HEK293 (cell line): ENCODE results near the gene EXD3.

ENCODE experiments used
- FEZF1 ChIP-seq: fragments of 450-650 bp; formaldehyde crosslinking; IDR thresholded peaks from 2 replicates; pipeline ENCODE4 v1.5.1; 2016; ENCODE audit warnings: missing biosample characterization, missing genetic modification characterization
- GLIS2 ChIP-seq: fragments of 450-650 bp; formaldehyde crosslinking; IDR thresholded peaks from 2 replicates; pipeline ENCODE4 v1.5.1; 2016; ENCODE audit warnings: missing biosample characterization, missing genetic modification characterization
- PRDM4 ChIP-seq: fragments of 450-650 bp; formaldehyde crosslinking; IDR thresholded peaks from 2 replicates; pipeline ENCODE4 v1.5.1; 2017; ENCODE audit warnings: missing biosample characterization, missing genetic modification characterization
- ZBTB21 ChIP-seq: fragments of 450-650 bp; formaldehyde crosslinking; IDR thresholded peaks from 2 replicates; pipeline ENCODE4 v1.5.1; 2017; ENCODE audit warnings: missing biosample characterization, missing genetic modification characterization
- ZFP69B ChIP-seq: fragments of 450-650 bp; formaldehyde crosslinking; IDR thresholded peaks from 2 replicates; pipeline ENCODE4 v1.5.1; 2016; ENCODE audit warnings: missing biosample characterization, missing genetic modification characterization
- ZNF112 ChIP-seq: fragments of 450-650 bp; formaldehyde crosslinking; IDR thresholded peaks from 2 replicates; pipeline ENCODE4 v1.5.0; 2017; ENCODE audit warnings: missing biosample characterization, missing genetic modification characterization
- ZNF133 ChIP-seq: fragments of 450-650 bp; formaldehyde crosslinking; IDR thresholded peaks from 2 replicates; pipeline ENCODE4 v1.5.1; 2016; ENCODE audit warnings: missing biosample characterization, missing genetic modification characterization
- ZNF138 ChIP-seq: fragments of 450-650 bp; formaldehyde crosslinking; IDR thresholded peaks from 2 replicates; pipeline ENCODE4 v1.5.1; 2016; ENCODE audit warnings: missing biosample characterization, missing genetic modification characterization, borderline replicate concordance
- ZNF202 ChIP-seq: fragments of 450-650 bp; formaldehyde crosslinking; IDR thresholded peaks from 2 replicates; pipeline ENCODE4 v1.5.1; 2016; ENCODE audit warnings: missing biosample characterization, missing genetic modification characterization, borderline replicate concordance
- ZNF221 ChIP-seq: fragments of 450-650 bp; formaldehyde crosslinking; IDR thresholded peaks from 2 replicates; pipeline ENCODE4 v1.5.1; 2017; ENCODE audit warnings: missing biosample characterization, missing genetic modification characterization, borderline replicate concordance
- ZNF266 ChIP-seq: fragments of 450-650 bp; formaldehyde crosslinking; IDR thresholded peaks from 2 replicates; pipeline ENCODE4 v1.5.1; 2016; ENCODE audit warnings: missing biosample characterization, missing genetic modification characterization, low read depth
- ZNF274 ChIP-seq, 2 experiments: fragments of 200-500 bp in 1 of 2; fragments of 450-650 bp in 1 of 2; sonication (Bioruptor generic) in 1 of 2; formaldehyde crosslinking in 1 of 2; IDR thresholded peaks; 2 replicates each; pipeline versions ENCODE4 v1.5.1 to v1.6.1; 2014 to 2016; ENCODE audit warnings: borderline replicate concordance in 1 of 2, inconsistent platforms in 1 of 2, low read length in 1 of 2, missing biosample characterization in 1 of 2, missing genetic modification characterization in 1 of 2
- ZNF324 ChIP-seq: fragments of 450-650 bp; formaldehyde crosslinking; IDR thresholded peaks from 2 replicates; pipeline ENCODE4 v1.5.1; 2016; ENCODE audit warnings: missing biosample characterization, missing genetic modification characterization
- ZNF37A ChIP-seq: fragments of 450-650 bp; IDR thresholded peaks from 2 replicates; pipeline ENCODE4 v1.5.1; 2018; ENCODE audit warnings: missing biosample characterization, missing genetic modification characterization
- ZNF449 ChIP-seq: fragments of 450-650 bp; formaldehyde crosslinking; IDR thresholded peaks from 2 replicates; pipeline ENCODE4 v1.5.1; 2017; ENCODE audit warnings: missing biosample characterization, mild to moderate bottlenecking, missing genetic modification characterization, moderate library complexity
- ZNF501 ChIP-seq: fragments of 450-650 bp; formaldehyde crosslinking; IDR thresholded peaks from 2 replicates; pipeline ENCODE4 v1.5.1; 2016; ENCODE audit warnings: missing biosample characterization, missing genetic modification characterization
- ZNF571 ChIP-seq: fragments of 450-650 bp; formaldehyde crosslinking; IDR thresholded peaks from 2 replicates; pipeline ENCODE4 v1.5.0; 2017; ENCODE audit warnings: missing biosample characterization, missing genetic modification characterization
- ZNF830 ChIP-seq: fragments of 450-650 bp; IDR thresholded peaks from 2 replicates; pipeline ENCODE4 v1.5.0; 2018; ENCODE audit warnings: missing biosample characterization, missing genetic modification characterization, low read depth, mild to moderate bottlenecking, moderate library complexity
- ZSCAN23 ChIP-seq: fragments of 450-650 bp; formaldehyde crosslinking; IDR thresholded peaks from 2 replicates; pipeline ENCODE4 v1.5.1; 2016; ENCODE audit warnings: missing biosample characterization, missing genetic modification characterization
- TF ChIP-seq, protein P1 (sequence below): fragments of 450-650 bp; formaldehyde crosslinking; IDR thresholded peaks from 2 replicates; pipeline ENCODE4 v1.5.1; 2016; ENCODE audit warnings: missing biosample characterization, missing genetic modification characterization
- TF ChIP-seq, protein P2 (sequence below): fragments of 450-650 bp; formaldehyde crosslinking; IDR thresholded peaks from 2 replicates; pipeline ENCODE4 v1.5.1; 2017; ENCODE audit warnings: missing biosample characterization, missing genetic modification characterization
- TF ChIP-seq, protein P3 (sequence below): fragments of 450-650 bp; formaldehyde crosslinking; IDR thresholded peaks from 2 replicates; pipeline ENCODE4 v1.5.1; 2016; ENCODE audit warnings: missing biosample characterization, missing genetic modification characterization, low read depth
- TF ChIP-seq, protein P4 (sequence below): fragments of 450-650 bp; formaldehyde crosslinking; IDR thresholded peaks from 2 replicates; pipeline ENCODE4 v1.5.1; 2016; ENCODE audit warnings: missing biosample characterization, missing genetic modification characterization, low read depth
- TF ChIP-seq, protein P5 (sequence below): fragments of 450-650 bp; formaldehyde crosslinking; IDR thresholded peaks from 2 replicates; pipeline ENCODE4 v1.5.1; 2017; ENCODE audit warnings: missing biosample characterization, missing genetic modification characterization
- TF ChIP-seq, protein P6 (sequence below): fragments of 450-650 bp; formaldehyde crosslinking; IDR thresholded peaks from 2 replicates; pipeline ENCODE4 v1.5.1; 2016; ENCODE audit warnings: missing biosample characterization, missing genetic modification characterization

EXD3 gene

GRCh38 chr9:137423514-137424291 is 741 bp upstream of the EXD3 start (continued):
- TF ChIP-seq PRDM4 (no peak), ZNF571 (tag by site-specific recombination) (no peak), ZSCAN23 (no peak), ZNF133 (tag by site-specific recombination) (no peak), ZNF138 (tag by site-specific recombination) (no peak), ZNF449 (tag by site-specific recombination) (no peak), ZNF274 (IDR thresholded peaks at IDR 0.05; ENCODE audit: low read length) (no peak), ZNF274 (tag by site-specific recombination; IDR thresholded peaks at IDR 0.05; ENCODE audit: borderline replicate concordance) (no peak), GLIS2 (tag by site-specific recombination) (peak; percentile 68), ZNF37A (tag by site-specific recombination) (no peak), ZNF221 (tag by site-specific recombination) (no peak), ZNF266 (no peak), ZNF112 (tag by site-specific recombination) (no peak), FEZF1 (tag by site-specific recombination) (no peak), ZNF501 (tag by site-specific recombination) (no peak), ZFP69B (no peak), ZNF324 (tag by site-specific recombination) (no peak), ZNF830 (tag by site-specific recombination) (no peak), ZNF202 (tag by site-specific recombination) (no peak), ZBTB21 (tag by site-specific recombination) (no peak)
- TF ChIP-seq, protein P1, sequence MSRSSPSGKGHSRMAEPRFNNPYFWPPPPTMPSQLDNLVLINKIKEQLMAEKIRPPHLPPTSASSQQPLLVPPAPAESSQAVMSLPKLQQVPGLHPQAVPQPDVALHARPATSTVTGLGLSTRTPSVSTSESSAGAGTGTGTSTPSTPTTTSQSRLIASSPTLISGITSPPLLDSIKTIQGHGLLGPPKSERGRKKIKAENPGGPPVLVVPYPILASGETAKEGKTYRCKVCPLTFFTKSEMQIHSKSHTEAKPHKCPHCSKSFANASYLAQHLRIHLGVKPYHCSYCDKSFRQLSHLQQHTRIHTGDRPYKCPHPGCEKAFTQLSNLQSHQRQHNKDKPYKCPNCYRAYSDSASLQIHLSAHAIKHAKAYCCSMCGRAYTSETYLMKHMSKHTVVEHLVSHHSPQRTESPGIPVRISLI (tag by site-specific recombination) = no peak
- TF ChIP-seq, protein P2, sequence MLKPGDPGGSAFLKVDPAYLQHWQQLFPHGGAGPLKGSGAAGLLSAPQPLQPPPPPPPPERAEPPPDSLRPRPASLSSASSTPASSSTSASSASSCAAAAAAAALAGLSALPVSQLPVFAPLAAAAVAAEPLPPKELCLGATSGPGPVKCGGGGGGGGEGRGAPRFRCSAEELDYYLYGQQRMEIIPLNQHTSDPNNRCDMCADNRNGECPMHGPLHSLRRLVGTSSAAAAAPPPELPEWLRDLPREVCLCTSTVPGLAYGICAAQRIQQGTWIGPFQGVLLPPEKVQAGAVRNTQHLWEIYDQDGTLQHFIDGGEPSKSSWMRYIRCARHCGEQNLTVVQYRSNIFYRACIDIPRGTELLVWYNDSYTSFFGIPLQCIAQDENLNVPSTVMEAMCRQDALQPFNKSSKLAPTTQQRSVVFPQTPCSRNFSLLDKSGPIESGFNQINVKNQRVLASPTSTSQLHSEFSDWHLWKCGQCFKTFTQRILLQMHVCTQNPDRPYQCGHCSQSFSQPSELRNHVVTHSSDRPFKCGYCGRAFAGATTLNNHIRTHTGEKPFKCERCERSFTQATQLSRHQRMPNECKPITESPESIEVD (tag by site-specific recombination) = no peak
- TF ChIP-seq, protein P3, sequence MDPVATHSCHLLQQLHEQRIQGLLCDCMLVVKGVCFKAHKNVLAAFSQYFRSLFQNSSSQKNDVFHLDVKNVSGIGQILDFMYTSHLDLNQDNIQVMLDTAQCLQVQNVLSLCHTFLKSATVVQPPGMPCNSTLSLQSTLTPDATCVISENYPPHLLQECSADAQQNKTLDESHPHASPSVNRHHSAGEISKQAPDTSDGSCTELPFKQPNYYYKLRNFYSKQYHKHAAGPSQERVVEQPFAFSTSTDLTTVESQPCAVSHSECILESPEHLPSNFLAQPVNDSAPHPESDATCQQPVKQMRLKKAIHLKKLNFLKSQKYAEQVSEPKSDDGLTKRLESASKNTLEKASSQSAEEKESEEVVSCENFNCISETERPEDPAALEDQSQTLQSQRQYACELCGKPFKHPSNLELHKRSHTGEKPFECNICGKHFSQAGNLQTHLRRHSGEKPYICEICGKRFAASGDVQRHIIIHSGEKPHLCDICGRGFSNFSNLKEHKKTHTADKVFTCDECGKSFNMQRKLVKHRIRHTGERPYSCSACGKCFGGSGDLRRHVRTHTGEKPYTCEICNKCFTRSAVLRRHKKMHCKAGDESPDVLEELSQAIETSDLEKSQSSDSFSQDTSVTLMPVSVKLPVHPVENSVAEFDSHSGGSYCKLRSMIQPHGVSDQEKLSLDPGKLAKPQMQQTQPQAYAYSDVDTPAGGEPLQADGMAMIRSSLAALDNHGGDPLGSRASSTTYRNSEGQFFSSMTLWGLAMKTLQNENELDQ = no peak
- TF ChIP-seq, protein P4, sequence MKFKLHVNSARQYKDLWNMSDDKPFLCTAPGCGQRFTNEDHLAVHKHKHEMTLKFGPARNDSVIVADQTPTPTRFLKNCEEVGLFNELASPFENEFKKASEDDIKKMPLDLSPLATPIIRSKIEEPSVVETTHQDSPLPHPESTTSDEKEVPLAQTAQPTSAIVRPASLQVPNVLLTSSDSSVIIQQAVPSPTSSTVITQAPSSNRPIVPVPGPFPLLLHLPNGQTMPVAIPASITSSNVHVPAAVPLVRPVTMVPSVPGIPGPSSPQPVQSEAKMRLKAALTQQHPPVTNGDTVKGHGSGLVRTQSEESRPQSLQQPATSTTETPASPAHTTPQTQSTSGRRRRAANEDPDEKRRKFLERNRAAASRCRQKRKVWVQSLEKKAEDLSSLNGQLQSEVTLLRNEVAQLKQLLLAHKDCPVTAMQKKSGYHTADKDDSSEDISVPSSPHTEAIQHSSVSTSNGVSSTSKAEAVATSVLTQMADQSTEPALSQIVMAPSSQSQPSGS (tag by site-specific recombination) = no peak
- TF ChIP-seq, protein P5, sequence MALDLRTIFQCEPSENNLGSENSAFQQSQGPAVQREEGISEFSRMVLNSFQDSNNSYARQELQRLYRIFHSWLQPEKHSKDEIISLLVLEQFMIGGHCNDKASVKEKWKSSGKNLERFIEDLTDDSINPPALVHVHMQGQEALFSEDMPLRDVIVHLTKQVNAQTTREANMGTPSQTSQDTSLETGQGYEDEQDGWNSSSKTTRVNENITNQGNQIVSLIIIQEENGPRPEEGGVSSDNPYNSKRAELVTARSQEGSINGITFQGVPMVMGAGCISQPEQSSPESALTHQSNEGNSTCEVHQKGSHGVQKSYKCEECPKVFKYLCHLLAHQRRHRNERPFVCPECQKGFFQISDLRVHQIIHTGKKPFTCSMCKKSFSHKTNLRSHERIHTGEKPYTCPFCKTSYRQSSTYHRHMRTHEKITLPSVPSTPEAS (tag by site-specific recombination) = no peak
- TF ChIP-seq, protein P6, sequence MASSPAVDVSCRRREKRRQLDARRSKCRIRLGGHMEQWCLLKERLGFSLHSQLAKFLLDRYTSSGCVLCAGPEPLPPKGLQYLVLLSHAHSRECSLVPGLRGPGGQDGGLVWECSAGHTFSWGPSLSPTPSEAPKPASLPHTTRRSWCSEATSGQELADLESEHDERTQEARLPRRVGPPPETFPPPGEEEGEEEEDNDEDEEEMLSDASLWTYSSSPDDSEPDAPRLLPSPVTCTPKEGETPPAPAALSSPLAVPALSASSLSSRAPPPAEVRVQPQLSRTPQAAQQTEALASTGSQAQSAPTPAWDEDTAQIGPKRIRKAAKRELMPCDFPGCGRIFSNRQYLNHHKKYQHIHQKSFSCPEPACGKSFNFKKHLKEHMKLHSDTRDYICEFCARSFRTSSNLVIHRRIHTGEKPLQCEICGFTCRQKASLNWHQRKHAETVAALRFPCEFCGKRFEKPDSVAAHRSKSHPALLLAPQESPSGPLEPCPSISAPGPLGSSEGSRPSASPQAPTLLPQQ (tag by site-specific recombination) = no peak
